Activated T-helper 1 cell treated with anti-CD3 and anti-CD28 coated beads, Interleukin-12 subunit alpha, Interleukin-12 subunit beta, Interleukin-2, Interleukin-4 antibody, amounts not matched to agents 30 ng/mL and 10 ng/mL and 1 ng/mL, durations not matched to agents 14 hours and 24 hours and 36 hours (primary cell): ENCODE data around the gene ELOVL1. TPM values are rescaled to one million over a fixed set of nuclear protein-coding genes. Genes with fewer than 3 reads are reported as not detected.

Experiments
- DNase-seq: peaks from one replicate; pipeline ENCODE4 v3.0.0; 2021; ENCODE audit warnings: low spot score
- H3K27ac Mint-ChIP-seq: one replicate; pipeline ENCODE4 v1.8.0; 2021; ENCODE audit warnings: mild to moderate bottlenecking, mixed read lengths
- H3K27me3 Mint-ChIP-seq: one replicate; pipeline ENCODE4 v1.8.0; 2022; ENCODE audit warnings: mild to moderate bottlenecking, moderate library complexity, mixed read lengths; ENCODE audit not compliant: insufficient read depth
- H3K36me3 Mint-ChIP-seq: one replicate; pipeline ENCODE4 v1.8.0; 2021; ENCODE audit warnings: low read depth, mixed read lengths
- H3K4me1 Mint-ChIP-seq: one replicate; pipeline ENCODE4 v1.8.0; 2021; ENCODE audit warnings: low read depth, mixed read lengths
- H3K4me3 Mint-ChIP-seq: one replicate; pipeline ENCODE4 v1.8.0; 2021; ENCODE audit warnings: mild to moderate bottlenecking, moderate library complexity, mixed read lengths
- H3K9me3 Mint-ChIP-seq: one replicate; pipeline ENCODE4 v1.8.0; 2021; ENCODE audit warnings: mixed read lengths
- intact Hi-C: fragments of 100-400 bp; cut with micrococcal nuclease; formaldehyde crosslinking; loops from one replicate; pipeline ENCODE4 v1.15.1; 2024
- total RNA-seq: library from RNA; stranded (reverse); gene quantifications from 2 replicates; pipeline ENCODE4 v1.2.3, GENCODE V29; 2022

The ELOVL1 gene
- total RNA-seq, 1 donor from 2014 or later: 85.7 TPM

DNA sequence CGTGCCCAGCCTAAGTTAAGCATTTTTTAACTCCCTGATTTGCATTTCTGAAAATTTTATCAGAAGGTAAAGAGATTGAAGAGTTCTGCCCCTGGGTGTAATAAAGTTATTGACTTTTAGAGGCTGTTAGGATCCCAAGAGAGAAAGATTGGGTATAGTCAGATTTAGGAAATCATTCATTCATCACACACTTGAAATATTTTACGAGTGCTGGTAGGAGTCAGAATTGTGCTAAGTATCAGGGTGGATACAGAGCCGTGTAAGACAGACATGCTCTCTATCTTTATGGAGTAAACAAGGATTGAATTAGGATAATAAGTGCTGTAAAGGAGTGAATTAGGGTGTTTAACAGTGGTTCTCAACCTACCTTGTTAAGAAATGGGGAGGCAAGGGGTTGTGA lies 24.9 kb upstream of the ELOVL1 start:
- Mint-ChIP-seq H3K36me3 (peaks cover 19% of the 10 kb centered on the region), H3K4me3 (no peak overlapping the region), H3K9me3 (no peaks in the 10 kb centered on the region), H3K27ac (no peak overlapping the region), H3K4me1 (peaks cover 35% of the 10 kb centered on the region), H3K27me3 (no peaks in the 10 kb centered on the region)
- no peak for DNase-seq
- intact Hi-C loops: no loop called here

- H3K4me1 Mint-ChIP-seq: peaks cover 40% of the 10 kb centered on the region
- H3K27me3 Mint-ChIP-seq: no peaks in the 10 kb centered on the region
- no peaks in the 10 kb centered on the region for H3K9me3 Mint-ChIP-seq
- H3K36me3 Mint-ChIP-seq: peaks cover 31% of the 10 kb centered on the region
- H3K27ac Mint-ChIP-seq: peak within 1 kb of the TSS; percentile 92
- peak within 1 kb of the TSS; percentile 99 for H3K4me3 Mint-ChIP-seq
- peak; percentile 93 for DNase-seq
- intact Hi-C loops: loop anchor here (1.0 kb wide), 6 partner anchors 21 to 261 kb away; partner anchors contain the start of genes CDC20, CFAP57, EBNA1BP2 and ELOVL1
These were observed 21.8 kb upstream of the ELOVL1 start, which contains the start of the genes MED8 and SZT2 for GRCh38 chr1:43389326-43390313. Gene MED8, minus strand, starts transcription at chr1:43389800. Its CDS starts 36 bp downstream, at chr1:43389764. Gene SZT2, plus strand, starts transcription at chr1:43389899. Its CDS starts 70 bp downstream, at chr1:43389969.

DNA sequence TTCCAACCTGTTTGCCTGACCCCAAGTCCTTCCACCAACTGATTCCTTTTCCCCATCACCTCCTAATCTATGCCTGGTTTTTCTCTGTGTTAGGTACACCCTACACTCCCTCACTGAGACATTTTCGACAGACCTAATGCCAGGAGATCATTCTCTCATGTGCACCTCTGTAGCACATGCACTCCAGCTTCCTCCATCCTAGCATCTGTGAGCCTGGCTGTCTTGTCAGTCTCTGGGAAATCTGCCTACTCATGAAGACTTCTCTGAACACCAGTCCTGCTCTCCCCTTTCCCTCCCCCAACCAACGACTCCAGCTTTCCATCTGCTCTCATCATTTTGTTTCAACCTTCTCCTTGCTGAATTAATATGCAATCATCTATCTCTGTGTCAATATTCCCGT lies 20.8 kb upstream of the ELOVL1 start:
- DNase-seq: no peak
- Mint-ChIP-seq H3K4me3 (peak overlapping the region; percentile 99), H3K36me3 (peaks cover 40% of the 10 kb centered on the region), H3K4me1 (peaks cover 40% of the 10 kb centered on the region), H3K27me3 (no peaks in the 10 kb centered on the region), H3K27ac (peak overlapping the region; percentile 64), H3K9me3 (no peaks in the 10 kb centered on the region)
- intact Hi-C loops: loop anchor here (1.0 kb wide), 5 partner anchors 20 to 216 kb away; partner anchors contain the start of genes CDC20, CFAP57, EBNA1BP2 and ELOVL1

- no peak for DNase-seq
- no peaks in the 10 kb centered on the region for H3K9me3 Mint-ChIP-seq
- H3K4me3 Mint-ChIP-seq: peak overlapping the region; percentile 99
- peaks cover 40% of the 10 kb centered on the region for H3K4me1 Mint-ChIP-seq
- intact Hi-C loops: no loop called here
- peaks cover 43% of the 10 kb centered on the region for H3K36me3 Mint-ChIP-seq
- peak overlapping the region; percentile 64 for H3K27ac Mint-ChIP-seq
- H3K27me3 Mint-ChIP-seq: no peaks in the 10 kb centered on the region
These were observed 20.3 kb upstream of the ELOVL1 start for GRCh38 chr1:43387976-43388599.

DNA sequence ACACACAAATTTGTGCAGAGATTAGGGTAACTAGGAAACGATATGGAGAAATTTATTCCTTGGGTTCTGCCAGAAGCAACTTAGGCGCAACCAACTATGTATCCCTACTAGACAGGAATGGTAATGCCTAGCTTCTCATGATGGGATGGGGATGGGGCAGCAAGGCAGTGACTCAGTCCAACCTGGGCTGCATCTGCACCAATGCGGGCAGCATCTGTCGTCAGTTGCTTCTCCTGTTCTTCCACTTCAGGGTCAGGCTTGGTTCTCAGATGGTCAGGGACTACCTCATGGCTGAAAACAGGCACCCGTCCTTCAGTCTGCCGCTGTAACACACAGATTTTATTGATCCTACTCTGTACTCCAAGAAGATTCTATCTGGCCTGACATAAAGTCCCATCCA lies 18.9 kb upstream of the ELOVL1 start:
- Mint-ChIP-seq H3K27me3 (no peaks in the 10 kb centered on the region), H3K4me1 (peaks cover 36% of the 10 kb centered on the region), H3K4me3 (no peak overlapping the region), H3K9me3 (no peaks in the 10 kb centered on the region), H3K27ac (no peak overlapping the region), H3K36me3 (peaks cover 53% of the 10 kb centered on the region)
- no peak for DNase-seq
- intact Hi-C loops: no loop called here

GRCh38 chr1:43383449-43383848 lies 15.6 kb upstream of the ELOVL1 start:
- Mint-ChIP-seq H3K27ac (no peak overlapping the region), H3K9me3 (no peaks in the 10 kb centered on the region), H3K36me3 (peaks cover 59% of the 10 kb centered on the region), H3K4me1 (peaks cover 22% of the 10 kb centered on the region), H3K27me3 (no peaks in the 10 kb centered on the region), H3K4me3 (no peak overlapping the region)
- no peak for DNase-seq
- intact Hi-C loops: no loop called here

DNA sequence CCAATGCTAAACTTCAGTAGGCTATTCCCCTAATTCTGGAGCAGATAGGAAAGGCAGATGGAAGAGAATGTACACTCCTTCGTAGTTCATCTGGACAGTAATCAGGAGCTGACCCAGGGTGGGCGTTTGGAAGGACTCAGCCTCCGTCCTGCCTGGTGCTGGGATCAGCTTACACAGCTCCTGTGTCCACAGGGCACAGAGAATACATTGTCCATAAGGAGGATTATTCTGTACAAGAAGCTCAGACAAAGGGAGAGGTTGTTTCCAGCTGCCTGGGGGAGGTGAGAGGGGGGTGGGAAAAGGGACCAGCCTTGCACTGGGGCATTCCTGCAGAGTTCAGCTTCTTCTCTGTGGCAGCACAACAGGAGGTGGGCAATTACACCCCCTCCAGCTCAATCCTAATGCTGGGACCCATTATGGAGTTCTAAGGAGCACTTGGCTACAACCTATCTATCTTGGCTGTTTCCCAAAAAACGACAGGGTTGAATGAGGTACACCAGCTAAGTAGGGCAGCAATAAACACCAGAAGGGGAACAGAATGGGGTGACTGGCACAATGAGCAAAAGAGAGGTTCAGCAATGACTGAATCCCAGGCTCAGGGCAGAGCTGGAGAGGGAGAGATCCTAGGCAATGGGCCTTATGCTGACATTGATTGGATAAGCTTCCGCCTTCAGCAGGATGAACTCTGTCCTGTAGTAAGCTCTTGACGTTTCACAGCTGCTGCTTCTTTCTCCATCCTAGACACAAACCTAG lies 14.4 kb upstream of the ELOVL1 start:
- Mint-ChIP-seq H3K4me1 (peaks cover 10% of the 10 kb centered on the region), H3K9me3 (no peaks in the 10 kb centered on the region), H3K27me3 (no peaks in the 10 kb centered on the region), H3K27ac (peak overlapping the region; percentile 27), H3K4me3 (no peak overlapping the region), H3K36me3 (peaks cover 60% of the 10 kb centered on the region)
- intact Hi-C loops: no loop called here
- no peak for DNase-seq

GRCh38 chr1:43381612-43382011 lies 13.8 kb upstream of the ELOVL1 start:
- Mint-ChIP-seq H3K27me3 (no peaks in the 10 kb centered on the region), H3K27ac (peak overlapping the region; percentile 24), H3K36me3 (peaks cover 56% of the 10 kb centered on the region), H3K4me3 (no peak overlapping the region), H3K4me1 (peaks cover 10% of the 10 kb centered on the region), H3K9me3 (no peaks in the 10 kb centered on the region)
- no peak for DNase-seq
- intact Hi-C loops: no loop called here

GRCh38 chr1:43379476-43379875 lies 11.7 kb upstream of the ELOVL1 start:
- H3K27me3 Mint-ChIP-seq: no peaks in the 10 kb centered on the region
- peaks cover 10% of the 10 kb centered on the region for H3K4me1 Mint-ChIP-seq
- intact Hi-C loops: no loop called here
- DNase-seq: no peak
- no peak overlapping the region for H3K4me3 Mint-ChIP-seq
- H3K9me3 Mint-ChIP-seq: no peaks in the 10 kb centered on the region
- no peak overlapping the region for H3K27ac Mint-ChIP-seq
- H3K36me3 Mint-ChIP-seq: peaks cover 42% of the 10 kb centered on the region

- Mint-ChIP-seq H3K4me3 (no peak overlapping the region), H3K9me3 (no peaks in the 10 kb centered on the region), H3K36me3 (peaks cover 29% of the 10 kb centered on the region), H3K27me3 (no peaks in the 10 kb centered on the region), H3K4me1 (peaks cover 10% of the 10 kb centered on the region), H3K27ac (no peak overlapping the region)
- intact Hi-C loops: no loop called here
- DNase-seq: no peak
These were observed 10.0 kb upstream of the ELOVL1 start for GRCh38 chr1:43377831-43378230.

GRCh38 chr1:43376723-43377235 lies 9.0 kb upstream of the ELOVL1 start:
- Mint-ChIP-seq H3K27ac (no peak overlapping the region), H3K4me3 (no peak overlapping the region), H3K27me3 (no peaks in the 10 kb centered on the region), H3K9me3 (no peaks in the 10 kb centered on the region), H3K36me3 (peaks cover 21% of the 10 kb centered on the region), H3K4me1 (peaks cover 10% of the 10 kb centered on the region)
- no peak for DNase-seq
- intact Hi-C loops: no loop called here
